Measurements from ENCODE around the gene HOXD10.
A peak's percentile ranks its signal among the peaks of the same experiment; 100 is the strongest.

- TF ChIP-seq EZH2 (IDR thresholded peaks at IDR 0.05; ENCODE audit: insufficient read depth, poor library complexity, severe bottlenecking): peak; percentile 82
- 0 out of 2 replicates have a peak, but pooled peaks have one; percentile 21 for TF ChIP-seq EZH2phosphoT487 (IDR thresholded peaks at IDR 0.05; ENCODE audit: insufficient read depth, low read depth)
Measured at GRCh38 chr2:176083796-176084261, 32.7 kb upstream of the HOXD10 start, which contains the start of gene EVX2.

All from GM23248 (cell line).